Measurements from ENCODE around the gene MS4A8.
A peak's percentile ranks its signal among the peaks of the same experiment; 100 is the strongest.
"Not testable (repeated sequence)": the region's sequence is repeated elsewhere in the genome, so short reads cannot be mapped to it uniquely, and the experiment has no call there.

MS4A8 gene

GRCh38 chr11:60731586-60731985 is 32.2 kb downstream of the MS4A8 start:
- no peak for DNase-seq

GRCh38 chr11:60734279-60734678 is 34.9 kb downstream of the MS4A8 start:
- DNase-seq, result no peak

- DNase-seq, result no peak
Measured at GRCh38 chr11:60739114-60739513, 39.7 kb downstream of the MS4A8 start.

DNA sequence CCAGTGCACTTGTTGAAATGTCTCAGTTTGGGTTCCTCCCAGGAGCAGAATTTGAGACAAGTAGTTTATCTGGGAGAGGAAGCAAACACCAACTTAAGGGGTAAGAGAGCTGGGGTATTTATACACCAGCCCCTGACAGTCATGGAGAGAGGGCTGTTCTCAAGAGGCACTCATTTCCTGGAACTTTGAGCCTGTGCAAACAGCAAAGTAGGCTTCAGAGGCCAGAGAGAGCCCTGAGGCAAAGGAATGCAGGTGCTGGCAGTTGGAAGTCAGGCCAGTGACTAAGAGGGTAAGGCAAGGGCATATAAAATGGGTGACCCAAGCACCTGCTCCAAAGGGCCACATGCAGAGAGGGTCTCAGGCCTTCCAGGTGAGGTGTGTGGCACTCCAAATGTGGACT is 41.2 kb downstream of the MS4A8 start:
- DNase-seq, result no peak

GRCh38 chr11:60741421-60741820 is 42.0 kb downstream of the MS4A8 start:
- no peak for DNase-seq

DNA sequence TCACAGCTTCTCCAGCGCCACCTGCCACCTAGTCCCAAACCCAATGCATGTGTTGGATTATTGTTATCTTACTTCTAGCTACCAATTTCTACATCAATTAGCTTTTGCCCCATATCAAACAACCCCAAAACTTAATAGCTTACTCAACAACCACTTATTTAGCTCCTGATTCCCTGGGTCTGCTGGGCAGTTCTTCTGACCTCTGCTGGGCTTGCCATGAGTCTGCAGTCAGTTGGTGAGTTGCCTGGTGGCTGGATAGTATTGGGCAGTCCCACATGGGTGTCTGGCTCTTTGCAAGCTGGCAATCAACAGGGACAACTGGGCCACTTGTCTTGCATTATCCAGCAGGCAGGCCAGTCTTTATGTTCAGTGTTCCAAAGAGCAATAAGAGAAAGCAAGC is 43.6 kb downstream of the MS4A8 start:
- DNase-seq, result no peak

DNA sequence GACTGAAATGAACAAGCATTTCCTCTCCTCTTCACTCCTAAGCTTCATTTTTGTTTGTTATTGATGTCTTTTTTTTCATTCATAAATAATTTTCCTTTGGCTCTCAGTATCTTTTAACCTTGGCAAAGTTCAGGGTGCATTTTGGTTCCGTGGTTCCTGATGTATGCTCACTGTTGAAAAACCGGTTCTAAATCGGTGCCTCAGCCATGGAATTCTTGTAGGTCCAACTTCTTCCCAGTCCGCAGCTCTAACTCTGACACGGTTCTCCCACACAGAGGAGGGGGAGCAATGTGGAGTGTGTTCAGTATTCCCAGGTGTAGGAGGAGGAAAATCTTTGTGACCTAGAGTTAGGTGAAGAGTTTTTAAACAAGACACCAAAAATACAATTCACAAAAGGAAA is 44.7 kb downstream of the MS4A8 start:
- no peak for DNase-seq

- DNase-seq, result no peak
Measured at GRCh38 chr11:60747359-60747873, 48.0 kb downstream of the MS4A8 start.

DNA sequence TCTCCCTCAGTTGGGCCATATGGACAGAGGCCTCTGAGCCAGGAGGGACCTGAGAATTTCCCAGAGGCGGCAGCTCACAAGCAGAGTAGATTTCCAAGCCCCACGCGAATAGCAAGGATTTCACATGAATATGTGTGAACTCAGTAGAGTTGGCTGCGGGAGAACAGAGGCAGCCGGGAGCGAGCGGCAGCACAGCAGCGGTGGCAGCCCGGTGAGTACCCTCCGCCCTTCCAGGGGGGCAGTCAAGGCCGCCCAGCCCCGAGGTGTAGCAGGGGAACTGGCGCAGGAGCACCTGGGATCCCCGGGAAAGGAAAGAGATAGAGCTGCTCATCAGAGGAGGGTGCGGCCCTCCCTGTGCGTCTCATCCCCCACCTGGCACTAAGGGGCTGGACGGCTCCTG is 48.8 kb downstream of the MS4A8 start:
- DNase-seq, result no peak

DNA sequence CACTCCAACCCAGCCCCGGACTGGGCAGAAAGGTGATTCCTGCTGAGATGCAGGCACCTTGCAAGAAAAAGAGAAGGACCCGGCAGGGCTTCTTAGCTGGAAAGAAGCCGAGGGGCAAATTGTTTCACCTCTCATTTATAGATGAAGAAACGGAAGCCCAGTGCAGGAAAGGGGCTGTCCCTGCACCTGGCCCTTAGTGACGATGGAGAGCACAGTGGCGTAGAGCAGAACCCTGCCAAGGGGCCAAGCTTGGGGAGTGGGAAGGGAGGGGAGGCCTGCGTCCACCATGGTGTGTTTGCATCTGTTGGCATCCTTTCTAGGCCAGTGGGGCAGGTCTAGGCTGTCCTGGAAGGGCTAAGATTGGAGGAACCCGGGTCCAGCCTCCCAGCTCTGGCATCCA is 49.4 kb downstream of the MS4A8 start:
- no peak for DNase-seq

DNA sequence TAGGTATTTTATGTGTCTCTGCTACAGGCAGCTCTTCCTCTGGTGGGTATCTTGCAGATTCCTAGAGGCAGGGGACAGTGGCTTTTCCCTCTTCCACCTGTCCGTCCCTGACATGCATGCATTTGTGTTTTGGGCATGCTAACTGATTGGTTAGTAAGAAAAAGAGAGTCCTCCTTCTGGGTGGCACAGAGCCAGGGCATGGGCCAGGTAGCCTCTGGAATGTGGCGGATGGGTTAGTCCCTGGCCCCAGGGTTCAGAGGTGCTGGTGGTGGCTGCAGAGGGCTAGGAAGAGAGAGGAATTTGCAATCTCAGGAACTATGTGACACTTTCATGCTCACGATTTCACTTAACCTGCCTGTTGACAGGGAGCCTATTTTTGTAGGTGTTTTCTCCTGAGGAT is 51.5 kb downstream of the MS4A8 start:
- no peak for DNase-seq

DNA sequence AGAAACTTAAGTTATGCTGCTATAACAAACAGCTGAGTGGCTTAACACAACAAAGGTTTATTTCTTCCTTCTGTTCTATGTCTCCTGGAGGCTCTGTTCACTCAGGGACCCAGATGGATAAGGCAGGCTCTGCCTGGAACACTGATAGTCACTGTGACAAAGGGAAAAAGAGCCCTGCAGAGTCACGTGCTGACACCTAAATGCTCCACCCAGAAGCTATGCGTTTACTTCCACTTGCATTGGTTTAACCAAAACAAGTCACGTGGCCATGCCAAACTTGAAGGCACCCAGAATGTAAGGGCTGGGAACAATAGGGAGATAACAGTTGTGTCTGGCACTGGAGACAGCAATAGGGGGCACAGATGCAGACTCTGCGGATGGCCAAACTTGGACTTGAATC is 53.9 kb downstream of the MS4A8 start:
- DNase-seq, result no peak

- no peak for DNase-seq
Measured at GRCh38 chr11:60754887-60755286, 55.5 kb downstream of the MS4A8 start.

GRCh38 chr11:60756307-60757032 is 57.1 kb downstream of the MS4A8 start, which contains the start of gene MS4A15:
Gene MS4A15 (plus strand): TSS chr11:60756867. CDS start chr11:60763734, 6,867 bp downstream.
- no peak for DNase-seq

DNA sequence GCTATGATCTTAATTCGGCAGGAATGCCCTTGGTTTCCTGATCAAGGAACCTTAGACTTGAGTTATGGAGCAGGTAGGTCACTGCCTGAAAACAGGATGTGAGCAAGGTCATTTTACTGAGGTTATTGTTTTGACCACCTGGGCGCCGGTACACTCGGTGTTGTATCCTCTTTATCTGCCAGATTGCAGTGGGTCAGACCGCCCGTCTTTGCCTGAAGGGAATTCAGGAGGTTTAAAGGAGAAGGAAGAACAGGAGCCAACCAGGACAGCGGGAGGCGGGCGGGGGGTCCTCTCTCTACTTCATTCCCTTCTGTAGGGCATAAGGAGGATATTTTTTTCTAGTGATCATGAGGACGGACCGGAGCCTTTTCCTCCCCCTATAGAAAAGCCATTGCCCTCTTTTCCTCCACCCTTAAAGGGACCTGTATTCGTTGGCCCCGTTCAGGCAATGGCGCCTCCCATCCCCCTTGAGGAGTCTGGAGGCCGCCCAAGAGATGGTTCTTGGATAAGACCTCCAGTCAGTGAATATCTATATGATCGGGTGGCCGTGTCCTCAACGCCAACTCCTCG is 57.9 kb downstream of the MS4A8 start:
- DNase-seq, result no peak

GRCh38 chr11:60758671-60759070 is 59.3 kb downstream of the MS4A8 start:
- not testable (repeated sequence) for DNase-seq

- DNase-seq, result not testable (repeated sequence)
Measured at GRCh38 chr11:60759438-60760225, 60.2 kb downstream of the MS4A8 start.

DNA sequence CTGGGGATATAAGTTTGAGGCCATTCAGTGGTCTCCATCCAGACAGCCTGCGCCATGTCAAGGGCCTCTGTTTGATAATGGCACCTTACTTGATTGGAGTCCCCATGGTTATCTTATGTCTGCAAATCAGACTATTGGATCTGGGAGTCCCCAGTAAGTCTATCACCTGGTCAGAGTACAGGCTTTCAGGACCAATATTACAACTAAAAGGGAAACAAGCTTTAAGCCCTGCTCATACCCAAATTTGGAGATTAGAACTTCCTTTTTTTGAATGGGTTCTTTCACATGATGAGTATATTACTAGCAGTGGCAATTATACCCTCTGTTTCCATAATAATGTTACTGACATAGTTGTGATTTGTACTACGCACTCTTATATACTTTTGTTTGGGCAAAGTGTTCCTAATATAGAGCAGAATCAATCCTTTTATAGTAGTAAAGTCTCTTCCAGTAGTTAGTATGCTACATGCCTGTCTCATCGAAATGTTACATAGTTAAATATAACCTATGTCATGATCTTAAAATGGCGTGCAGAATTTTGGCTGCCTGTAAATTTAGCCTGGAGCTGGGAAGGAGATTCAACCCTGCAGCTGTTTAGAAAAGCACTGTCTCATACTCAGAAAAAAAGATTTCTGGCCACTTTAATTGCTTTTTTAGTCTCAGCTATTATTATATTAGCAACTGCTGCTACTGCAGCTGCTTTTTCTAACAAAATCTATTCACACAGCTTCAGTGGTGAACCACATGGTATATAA is 62.2 kb downstream of the MS4A8 start:
- DNase-seq, result peak; percentile 28

DNA sequence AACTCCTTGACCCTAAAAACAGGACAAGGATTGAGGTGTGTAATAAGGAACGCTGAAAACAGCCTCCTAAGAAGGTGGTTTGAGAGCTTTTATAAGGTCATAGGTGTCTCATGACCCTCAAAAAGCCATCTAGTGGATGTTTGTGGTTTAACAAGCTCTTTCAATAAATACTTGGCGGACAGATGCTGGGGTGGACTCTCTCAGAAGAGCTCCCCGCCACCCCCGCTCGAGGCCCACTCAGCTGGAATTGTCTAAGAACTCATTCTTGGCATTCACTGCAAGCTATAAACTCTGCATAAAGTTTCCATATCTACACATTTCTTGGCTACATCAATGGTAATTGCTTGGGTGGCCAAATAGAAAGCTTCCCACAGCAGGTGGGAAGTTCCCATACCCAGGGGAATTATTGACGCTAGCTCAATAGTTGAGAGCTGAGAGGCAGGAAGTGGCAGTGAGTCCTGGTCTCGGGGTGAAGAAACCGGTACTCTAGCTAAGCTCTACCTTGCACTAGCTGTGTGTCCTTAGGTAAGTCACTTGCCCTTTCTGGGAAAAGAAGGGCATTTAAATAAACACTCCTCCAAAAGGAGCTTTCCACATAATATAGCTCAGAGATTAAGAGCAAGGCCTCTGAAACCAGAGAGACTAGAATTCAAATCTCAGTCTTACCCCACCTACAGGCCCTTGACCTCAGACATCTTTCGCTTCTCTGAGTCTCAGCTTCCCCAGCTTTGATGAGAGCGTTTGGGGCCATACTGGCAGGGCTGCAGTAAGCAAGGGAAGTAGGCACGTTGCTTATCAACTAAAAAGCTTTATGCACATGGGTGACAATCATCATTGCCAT is 63.7 kb downstream of the MS4A8 start:
- DNase-seq, result peak; percentile 50

DNA sequence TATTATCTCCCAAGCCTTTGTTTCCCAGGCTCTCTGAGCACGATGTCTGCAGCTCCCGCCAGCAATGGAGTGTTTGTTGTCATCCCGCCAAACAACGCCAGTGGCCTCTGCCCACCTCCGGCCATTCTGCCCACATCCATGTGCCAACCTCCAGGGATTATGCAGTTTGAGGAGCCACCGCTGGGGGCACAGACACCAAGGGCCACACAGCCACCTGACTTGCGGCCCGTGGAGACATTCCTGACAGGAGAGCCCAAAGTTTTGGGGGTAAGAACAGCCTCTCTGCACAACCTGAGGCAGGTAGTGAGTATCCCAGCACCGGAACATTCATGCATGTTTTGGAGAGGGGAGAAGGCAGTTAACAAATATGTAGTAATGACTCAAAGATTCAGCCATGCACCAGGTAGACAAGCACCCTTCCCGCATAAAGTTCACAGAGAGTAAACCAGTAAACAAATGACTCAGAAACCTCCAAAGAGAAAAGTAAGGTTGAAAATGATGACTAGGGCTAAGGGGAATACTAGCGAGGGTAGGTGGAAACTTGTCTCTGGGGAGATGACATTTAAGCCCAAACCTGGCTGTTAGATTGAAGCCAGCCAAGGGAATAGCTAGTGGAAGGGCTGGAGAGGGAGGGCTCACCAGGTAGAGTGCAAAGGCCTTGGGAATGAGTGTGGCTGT is 64.4 kb downstream of the MS4A8 start:
- DNase-seq, result no peak

DNA sequence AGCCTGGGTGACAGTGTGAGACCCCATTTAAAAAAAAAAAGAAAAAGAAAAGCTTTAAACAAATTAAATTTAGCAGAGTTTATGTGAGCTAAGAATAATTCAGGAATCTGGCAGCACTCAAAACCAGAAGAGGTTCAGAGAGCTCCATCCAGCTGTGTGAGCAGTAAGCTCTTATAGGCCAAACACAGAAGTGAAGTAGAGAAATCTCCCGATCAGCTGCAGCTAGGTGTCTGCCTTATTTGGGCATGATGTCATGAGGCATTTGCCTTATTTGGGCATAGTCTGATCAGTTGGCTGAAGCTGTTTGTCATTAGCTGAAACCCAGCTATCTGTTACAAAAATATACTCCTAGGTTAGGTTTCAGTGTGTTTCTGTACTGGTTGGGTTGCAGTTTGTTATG is 65.5 kb downstream of the MS4A8 start:
- DNase-seq, result no peak

Data from NCI-H2081 treated with DMSO at 0.1 percent for 48 hours (cell line).